Left forelimb (tissue), 1 donor: ENCODE results near the gene LAMTOR1.
"Not testable (repeated sequence)": the region's sequence is repeated elsewhere in the genome, so short reads cannot be mapped to it uniquely, and the experiment has no call there.

Experiments used
- DNase-seq: peaks from one replicate; pipeline ENCODE4 v3.0.0-alpha.2; 2018; ENCODE audit warnings: low spot score

The LAMTOR1 gene

GRCh38 chr11:72102946-72103753 is at the start of gene LAMTOR1:
Gene LAMTOR1, minus strand, starts transcription at chr11:72103297. Its CDS starts 73 bp downstream, at chr11:72103224.
- DNase-seq, result peak; percentile 99

DNA sequence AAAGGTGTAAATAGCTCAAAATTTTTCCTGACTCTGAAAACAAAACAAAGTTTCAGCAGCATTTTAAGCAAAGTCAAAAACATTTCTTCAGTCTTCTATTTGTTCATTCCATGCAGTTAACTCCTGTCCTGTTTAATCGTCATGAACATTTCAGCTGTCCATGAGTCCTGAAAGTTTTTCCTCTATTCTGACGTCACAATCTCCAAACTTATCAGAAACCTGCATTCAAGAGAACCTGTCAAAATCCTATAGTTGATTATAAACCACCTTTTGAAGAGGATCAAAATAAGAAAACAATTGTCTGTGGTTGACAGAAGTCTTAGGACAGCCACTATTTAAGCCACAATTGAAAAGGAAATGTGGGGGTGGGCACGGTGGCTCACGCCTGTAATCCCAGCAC is 47.8 kb upstream of the LAMTOR1 start:
- DNase-seq, result no peak

DNA sequence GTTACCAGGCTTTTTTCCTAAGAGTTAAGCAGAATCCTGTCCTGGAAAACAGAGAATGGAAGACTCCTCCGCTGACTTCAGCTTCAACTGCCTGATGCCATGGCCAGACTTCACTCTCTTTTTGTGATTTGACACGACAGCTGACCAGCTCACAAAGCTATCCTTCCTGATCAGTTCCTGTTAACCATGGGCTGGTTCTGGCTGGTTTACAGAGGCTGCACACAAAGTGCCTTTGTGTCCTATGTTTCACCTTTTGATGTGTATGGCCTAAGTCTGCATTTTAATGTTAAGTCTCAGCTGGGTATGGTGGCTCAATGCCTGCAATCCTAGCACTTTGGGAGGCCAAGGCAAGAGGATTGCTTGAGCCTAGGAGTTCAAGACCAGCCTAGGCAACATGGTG is 43.5 kb upstream of the LAMTOR1 start:
- DNase-seq, result no peak

- no peak for DNase-seq
These were observed 41.9 kb upstream of the LAMTOR1 start for GRCh38 chr11:72144807-72145565.

- not testable (repeated sequence) for DNase-seq
These were observed 39.4 kb upstream of the LAMTOR1 start for GRCh38 chr11:72142543-72142942.

DNA sequence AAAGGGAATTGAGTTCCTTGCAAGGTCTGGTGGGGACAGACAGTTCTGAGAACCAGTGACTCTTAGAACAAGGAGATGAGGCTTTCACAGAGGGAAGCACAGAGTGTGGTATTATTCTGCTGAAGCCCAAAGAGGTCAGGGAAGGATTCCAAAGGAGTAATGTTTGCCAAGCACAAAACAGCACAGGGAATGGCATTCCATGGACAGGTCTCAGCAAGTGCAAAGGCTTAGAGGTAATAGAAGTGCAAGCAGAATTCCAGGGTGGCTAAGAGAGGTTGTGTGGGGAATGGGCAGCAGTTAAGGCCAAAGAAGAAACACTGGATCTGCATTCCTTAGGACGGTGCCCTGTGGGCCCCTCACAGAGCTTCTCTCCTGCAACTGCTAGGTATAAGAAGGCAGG is 39.0 kb upstream of the LAMTOR1 start:
- not testable (repeated sequence) for DNase-seq

DNA sequence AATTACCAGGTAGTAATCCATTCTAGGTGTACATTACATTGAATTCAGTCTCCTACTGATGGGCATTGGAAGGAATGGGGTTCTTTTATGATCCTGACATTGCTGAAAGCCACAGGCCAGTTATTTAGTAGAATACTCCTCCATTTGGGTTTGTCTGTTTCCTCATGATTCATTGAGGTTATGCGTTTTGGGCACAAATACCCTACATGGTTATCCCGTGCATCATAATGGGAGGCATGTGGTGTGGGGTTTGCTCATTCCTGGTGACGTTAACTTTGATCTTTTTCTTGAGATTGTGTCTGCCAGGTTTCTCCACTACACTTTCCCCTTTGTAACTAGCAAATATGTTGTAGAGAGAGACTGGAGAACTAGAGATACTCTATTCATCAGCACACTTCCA is 38.0 kb upstream of the LAMTOR1 start:
- no peak for DNase-seq

- DNase-seq, result no peak
These were observed 37.6 kb upstream of the LAMTOR1 start for GRCh38 chr11:72140661-72141060.

GRCh38 chr11:72139500-72139899 is 36.4 kb upstream of the LAMTOR1 start:
- no peak for DNase-seq

GRCh38 chr11:72138821-72139390 is 35.8 kb upstream of the LAMTOR1 start:
- no peak for DNase-seq

DNA sequence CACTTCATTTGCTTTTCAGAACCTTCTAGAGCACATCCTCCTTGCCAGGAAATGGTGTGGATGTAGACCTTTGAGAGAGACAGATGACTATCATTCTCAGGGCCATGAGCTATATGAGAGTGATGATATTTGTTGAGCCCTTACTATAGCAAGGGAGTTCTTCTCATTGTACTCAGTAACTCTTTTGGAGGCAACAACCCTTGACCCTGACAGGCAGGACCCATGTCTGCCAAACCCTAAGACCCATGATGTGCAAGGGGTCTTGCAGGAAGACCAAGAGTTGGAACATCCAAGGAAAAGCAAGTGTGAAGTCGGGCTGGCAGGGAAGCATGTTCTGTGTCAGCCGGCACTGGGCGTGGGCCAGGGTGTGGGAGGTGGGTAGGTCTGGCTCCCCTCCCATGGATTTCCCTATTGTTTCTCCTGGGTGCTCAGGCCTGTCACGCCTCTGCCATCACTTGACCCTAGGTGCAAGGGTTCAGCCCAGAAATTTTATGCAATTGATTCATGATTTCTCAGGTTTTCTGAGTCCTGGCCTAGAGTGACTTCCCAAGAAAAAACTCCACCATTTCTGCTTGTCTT is 33.7 kb upstream of the LAMTOR1 start:
- no peak for DNase-seq

- DNase-seq, result no peak
These were observed 33.0 kb upstream of the LAMTOR1 start for GRCh38 chr11:72135891-72136683.

DNA sequence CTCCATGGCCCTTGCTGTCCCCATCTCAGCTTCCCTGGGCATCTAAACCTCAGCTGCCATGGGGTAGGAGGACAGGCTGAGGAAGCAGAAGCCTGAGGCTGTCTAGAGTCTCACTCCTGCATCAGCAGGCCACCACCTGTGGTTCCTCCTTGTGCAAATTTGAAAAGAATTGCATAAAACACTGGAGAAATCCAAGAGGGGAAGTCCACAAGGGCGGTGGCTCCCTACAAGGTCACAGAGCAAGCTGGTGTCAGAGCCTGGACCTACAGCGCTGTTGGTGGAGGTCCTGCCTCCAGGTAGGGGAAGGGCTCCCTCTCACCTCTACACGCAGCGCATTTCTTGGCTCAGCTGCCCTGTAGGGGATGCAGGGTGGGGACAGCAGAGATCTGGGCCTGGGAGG is 32.4 kb upstream of the LAMTOR1 start, which contains the start of gene FOLR3:
Gene FOLR3, plus strand, starts transcription at position 253 of the 400 bp plus-strand sequence. CDS start 228 bp downstream, outside the sequence.
- not testable (repeated sequence) for DNase-seq

GRCh38 chr11:72132646-72133045 is 29.5 kb upstream of the LAMTOR1 start:
- DNase-seq, result no peak

- no peak for DNase-seq
These were observed 26.3 kb upstream of the LAMTOR1 start for GRCh38 chr11:72129381-72129780.

- DNase-seq, result no peak
These were observed 24.8 kb upstream of the LAMTOR1 start for GRCh38 chr11:72127923-72128322.

- no peak for DNase-seq
These were observed 22.9 kb upstream of the LAMTOR1 start for GRCh38 chr11:72125956-72126355.

GRCh38 chr11:72124046-72124445 is 20.9 kb upstream of the LAMTOR1 start:
- no peak for DNase-seq

DNA sequence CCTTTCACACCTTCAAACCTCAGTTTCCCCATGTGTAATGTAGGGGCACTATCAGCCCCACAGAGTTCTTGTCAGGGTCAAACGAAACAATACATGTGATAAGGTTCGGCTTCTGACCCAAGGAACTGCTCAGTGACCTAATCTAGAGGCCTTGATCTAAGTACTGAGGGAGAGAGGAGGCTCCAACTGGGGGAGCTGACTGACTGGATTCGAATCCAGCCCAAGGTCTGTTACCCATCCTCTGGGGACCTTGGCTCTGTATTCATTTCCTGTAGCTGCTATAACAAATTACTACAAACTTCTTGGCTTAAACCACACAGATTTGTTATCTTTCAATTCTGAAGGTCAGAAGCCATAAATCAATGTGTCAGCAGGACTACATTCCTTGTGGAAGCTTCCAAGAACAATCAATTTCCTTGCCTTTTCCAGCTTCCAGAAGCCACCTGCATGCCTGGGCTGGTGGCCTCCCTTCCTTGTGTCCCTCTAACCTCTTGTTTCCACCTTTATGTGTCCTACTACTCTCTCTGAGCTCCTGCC is 20.1 kb upstream of the LAMTOR1 start:
- peak; percentile 1 for DNase-seq

DNA sequence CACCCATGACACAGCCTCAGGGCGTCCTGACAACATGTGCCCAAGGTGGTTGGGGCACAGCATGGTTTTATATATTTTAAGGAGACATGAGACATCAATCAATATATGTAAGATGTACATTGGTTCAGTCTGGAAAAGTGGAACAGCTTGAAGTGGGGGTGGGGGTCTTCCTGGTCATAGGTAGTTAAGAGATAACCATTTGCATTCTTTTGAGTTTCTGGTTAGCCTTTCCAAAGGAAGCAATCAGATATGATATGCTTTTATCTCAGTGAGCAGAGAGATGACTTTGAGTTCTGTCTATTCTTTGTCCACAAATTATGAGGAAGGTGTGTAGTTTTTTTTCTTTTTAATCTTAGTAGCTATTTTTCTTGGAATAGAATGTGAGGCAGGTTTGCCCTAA is 19.5 kb upstream of the LAMTOR1 start:
- no peak for DNase-seq

- DNase-seq, result no peak
These were observed 17.8 kb upstream of the LAMTOR1 start for GRCh38 chr11:72120930-72121329.
